K562 (cell line): ENCODE measurements around the gene SYT13.

Source experiments
- CBX8 ChIP-seq: fragments of 200-600 bp; sonication (generic); IDR thresholded peaks from 2 replicates; pipeline ENCODE4 v1.6.1; 2012; ENCODE audit warnings: borderline replicate concordance, mixed run types, low read depth, mild to moderate bottlenecking, moderate library complexity, mixed read lengths, low read length, control low read depth, inconsistent platforms; ENCODE audit not compliant: poor library complexity, severe bottlenecking; ENCODE audit errors: extremely low read depth
- MTA3 ChIP-seq: fragments of 450-650 bp; formaldehyde crosslinking; IDR thresholded peaks from 2 replicates; pipeline ENCODE4 v1.6.1; 2017; ENCODE audit warnings: mild to moderate bottlenecking, borderline replicate concordance
- SMC3 ChIP-seq: conservative IDR thresholded peaks from 2 replicates; pipeline ENCODE4 v1.6.1; 2011; ENCODE audit warnings: low read depth, low read length, improper control_type of control experiment; ENCODE audit not compliant: insufficient read depth
- SRF ChIP-seq, 2 experiments: fragments of 250-450, 450-650 bp in 1 of 2; sonication (Bioruptor Pico) in 1 of 2; sonication (generic) in 1 of 2; formaldehyde crosslinking; IDR thresholded peaks; 2 replicates each; pipeline versions ENCODE4 v1.5.0 to v1.5.1; 2020 to 2022; ENCODE audit warnings: mild to moderate bottlenecking in 1 of 2, missing genetic modification reagents in 1 of 2
- ZC3H11A ChIP-seq: IDR thresholded peaks from 2 replicates; pipeline ENCODE4 v1.6.1; 2012; ENCODE audit warnings: low read depth, low read length, improper control_type of control experiment
- ZNF232 ChIP-seq: sonication (generic); formaldehyde crosslinking; IDR thresholded peaks from 2 replicates; pipeline ENCODE4 v1.8.0; 2022; ENCODE audit warnings: mild to moderate bottlenecking, missing genetic modification reagents
- ZNF408 ChIP-seq: fragments of 250-450 bp; sonication (Bioruptor Pico); IDR thresholded peaks from 2 replicates; pipeline ENCODE4 v1.4.0; 2020; ENCODE audit warnings: low read depth, mild to moderate bottlenecking, moderate library complexity
- TF ChIP-seq, protein P1 (sequence below): fragments of 450-650 bp; IDR thresholded peaks from 2 replicates; pipeline ENCODE4 v1.6.1; 2016
- TF ChIP-seq, protein P2 (sequence below), 2 experiments: IDR thresholded peaks; 2 replicates each; pipeline ENCODE4 v1.6.1; 2011; ENCODE audit warnings: borderline replicate concordance in 1 of 2, control low read depth in 1 of 2, low read depth in 1 of 2, low read length in 1 of 2, mild to moderate bottlenecking in 1 of 2, mixed read lengths in 1 of 2, moderate library complexity in 1 of 2; ENCODE audit not compliant: insufficient read depth in 1 of 2, insufficient read length in 1 of 2, poor library complexity in 1 of 2, severe bottlenecking in 1 of 2; ENCODE audit errors: extremely low read depth in 1 of 2
- TF ChIP-seq, protein P3 (sequence below), 3 experiments: IDR thresholded peaks in 2 of 3; conservative IDR thresholded peaks in 1 of 3; 2 replicates each; pipeline ENCODE4 v1.5.1; 2011 to 2012; ENCODE audit warnings: low read length in 3 of 3, mild to moderate bottlenecking in 3 of 3, control low read depth in 2 of 3, improper control_type of control experiment in 1 of 3, inconsistent platforms in 1 of 3, low read depth in 1 of 3, mixed read lengths in 1 of 3, moderate library complexity in 1 of 3; ENCODE audit not compliant: insufficient read depth in 2 of 3

DNA sequence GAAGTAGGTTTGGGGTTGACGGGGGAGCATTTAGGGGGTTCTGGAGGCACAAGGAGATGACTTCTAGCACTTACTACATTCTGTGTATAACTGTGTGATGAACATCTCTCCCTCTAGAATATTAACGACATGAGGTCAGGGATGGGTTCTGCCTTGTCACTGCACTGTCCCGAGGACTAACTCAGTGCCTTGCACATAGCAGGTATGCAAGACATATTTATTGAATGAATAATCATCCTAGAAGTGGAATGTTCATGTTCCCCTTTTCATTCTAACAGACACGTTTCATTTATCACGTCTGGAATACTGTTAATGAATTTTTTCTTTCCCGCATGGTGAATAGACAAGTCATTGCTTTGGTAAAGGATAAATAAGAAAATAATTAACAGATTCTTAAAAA, 12.6 kb downstream of the SYT13 start:
- TF ChIP-seq, protein P1, sequence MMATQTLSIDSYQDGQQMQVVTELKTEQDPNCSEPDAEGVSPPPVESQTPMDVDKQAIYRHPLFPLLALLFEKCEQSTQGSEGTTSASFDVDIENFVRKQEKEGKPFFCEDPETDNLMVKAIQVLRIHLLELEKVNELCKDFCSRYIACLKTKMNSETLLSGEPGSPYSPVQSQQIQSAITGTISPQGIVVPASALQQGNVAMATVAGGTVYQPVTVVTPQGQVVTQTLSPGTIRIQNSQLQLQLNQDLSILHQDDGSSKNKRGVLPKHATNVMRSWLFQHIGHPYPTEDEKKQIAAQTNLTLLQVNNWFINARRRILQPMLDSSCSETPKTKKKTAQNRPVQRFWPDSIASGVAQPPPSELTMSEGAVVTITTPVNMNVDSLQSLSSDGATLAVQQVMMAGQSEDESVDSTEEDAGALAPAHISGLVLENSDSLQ, result no peak
- TF ChIP-seq ZC3H11A (no peak), CBX8 (no peak), ZNF408 (CRISPR knock-in tag) (no peak), SMC3 (no peak), ZNF232 (CRISPR knock-in tag) (no peak), MTA3 (no peak), SRF (CRISPR knock-in tag; IDR thresholded peaks at IDR 0.05) (no peak)
- TF ChIP-seq, protein P2, sequence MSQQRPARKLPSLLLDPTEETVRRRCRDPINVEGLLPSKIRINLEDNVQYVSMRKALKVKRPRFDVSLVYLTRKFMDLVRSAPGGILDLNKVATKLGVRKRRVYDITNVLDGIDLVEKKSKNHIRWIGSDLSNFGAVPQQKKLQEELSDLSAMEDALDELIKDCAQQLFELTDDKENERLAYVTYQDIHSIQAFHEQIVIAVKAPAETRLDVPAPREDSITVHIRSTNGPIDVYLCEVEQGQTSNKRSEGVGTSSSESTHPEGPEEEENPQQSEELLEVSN (IDR thresholded peaks at IDR 0.05; ENCODE audit: borderline replicate concordance in 1 of 2, extremely low read depth in 1 of 2, insufficient read depth in 1 of 2, insufficient read length in 1 of 2, low read depth in 1 of 2, low read length in 1 of 2, poor library complexity in 1 of 2, severe bottlenecking in 1 of 2), result no peak
- TF ChIP-seq, protein P3, sequence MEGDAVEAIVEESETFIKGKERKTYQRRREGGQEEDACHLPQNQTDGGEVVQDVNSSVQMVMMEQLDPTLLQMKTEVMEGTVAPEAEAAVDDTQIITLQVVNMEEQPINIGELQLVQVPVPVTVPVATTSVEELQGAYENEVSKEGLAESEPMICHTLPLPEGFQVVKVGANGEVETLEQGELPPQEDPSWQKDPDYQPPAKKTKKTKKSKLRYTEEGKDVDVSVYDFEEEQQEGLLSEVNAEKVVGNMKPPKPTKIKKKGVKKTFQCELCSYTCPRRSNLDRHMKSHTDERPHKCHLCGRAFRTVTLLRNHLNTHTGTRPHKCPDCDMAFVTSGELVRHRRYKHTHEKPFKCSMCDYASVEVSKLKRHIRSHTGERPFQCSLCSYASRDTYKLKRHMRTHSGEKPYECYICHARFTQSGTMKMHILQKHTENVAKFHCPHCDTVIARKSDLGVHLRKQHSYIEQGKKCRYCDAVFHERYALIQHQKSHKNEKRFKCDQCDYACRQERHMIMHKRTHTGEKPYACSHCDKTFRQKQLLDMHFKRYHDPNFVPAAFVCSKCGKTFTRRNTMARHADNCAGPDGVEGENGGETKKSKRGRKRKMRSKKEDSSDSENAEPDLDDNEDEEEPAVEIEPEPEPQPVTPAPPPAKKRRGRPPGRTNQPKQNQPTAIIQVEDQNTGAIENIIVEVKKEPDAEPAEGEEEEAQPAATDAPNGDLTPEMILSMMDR (IDR thresholded peaks at IDR 0.05 in 2 of 3, conservative IDR thresholded peaks at IDR 0.05 in 1 of 3; ENCODE audit: insufficient read depth in 2 of 3, low read depth in 1 of 3, low read length in 3 of 3), result no peak
